Measurements from ENCODE around the gene SLC51B.

- no peak for TF ChIP-seq CTCF (IDR thresholded peaks at IDR 0.05 in 2 of 3, conservative IDR thresholded peaks at IDR 0.05 in 1 of 3; ENCODE audit: borderline replicate concordance in 1 of 3, insufficient read depth in 1 of 3, low read depth in 2 of 3, low read length in 2 of 3)
- no peak for TF ChIP-seq POLR2A (IDR thresholded peaks at IDR 0.05; ENCODE audit: borderline replicate concordance, extremely low read depth, insufficient read depth, insufficient read length)
- no peak for TF ChIP-seq SIN3A (IDR thresholded peaks at IDR 0.05; ENCODE audit: low read depth)
- TF ChIP-seq CEBPB (IDR thresholded peaks at IDR 0.05; ENCODE audit: low read depth): no peak
- no peak for TF ChIP-seq YY1 (IDR thresholded peaks at IDR 0.05; ENCODE audit: extremely low read depth, insufficient replicate concordance, low read depth, low read length)
- no peak for TF ChIP-seq EZH2phosphoT487 (IDR thresholded peaks at IDR 0.05; ENCODE audit: borderline replicate concordance)
- no peak for TF ChIP-seq EZH2 (IDR thresholded peaks at IDR 0.05)
Measured at GRCh38 chr15:65058394-65059368, 13.5 kb downstream of the SLC51B start.

Data from HCT116 (cell line).